ENCODE results near the gene DCLK3.

GRCh38 chr3:36769926-36770325, 5.6 kb upstream of the DCLK3 start:
- TF ChIP-seq POLR2A (IDR thresholded peaks at IDR 0.05): no peak
- TF ChIP-seq CTCF (IDR thresholded peaks at IDR 0.05): no peak
- TF ChIP-seq EP300 (IDR thresholded peaks at IDR 0.05): no peak

Data from tibial nerve (tissue), 4 donors.